ENCODE data around the gene ABTB1. TPM values are rescaled to one million over a fixed set of nuclear protein-coding genes. Genes with fewer than 3 reads are reported as not detected.

Gene ABTB1
- total and polyA plus RNA-seq, 2 donors (not counting 1 experiment from before 2014, with no cell fraction given), result 11.8 to 15.5 TPM

GRCh38 chr3:127628426-127628787 is 44.3 kb upstream of the ABTB1 start:
- Histone ChIP-seq H2AFZ (ENCODE audit: low read length) (no peak overlapping the region), H3K9me3 (ENCODE audit: control insufficient read depth, insufficient read depth, low read depth, low read length) (no peaks in the 10 kb centered on the region), H4K20me1 (ENCODE audit: control insufficient read depth, extremely low read depth, insufficient read depth, low read length) (peaks cover 2% of the 10 kb centered on the region), H3K36me3 (ENCODE audit: control insufficient read depth, insufficient read depth, low read length) (no peaks in the 10 kb centered on the region), H3K27me3 (ENCODE audit: control insufficient read depth, insufficient read depth, low read length) (peaks cover 30% of the 10 kb centered on the region), H3K27ac (ENCODE audit: insufficient read depth, low read length) (no peak overlapping the region), H3K9ac (ENCODE audit: insufficient read depth, low read length) (no peak overlapping the region), H3K4me3 (replicated peaks in 1 of 4; ENCODE audit: control extremely low read depth in 1 of 4, insufficient read depth in 1 of 4, low read depth in 3 of 4, low read length in 4 of 4) (no peak overlapping the region), H3K79me2 (ENCODE audit: control insufficient read depth, insufficient read depth, low read length) (no peaks in the 10 kb centered on the region), H3K4me1 (ENCODE audit: control insufficient read depth, extremely low read depth, insufficient read depth, low read length) (peaks cover 3% of the 10 kb centered on the region), H3K4me2 (ENCODE audit: extremely low read depth, insufficient read depth, low read length) (no peak overlapping the region)
- TF ChIP-seq, protein P1, sequence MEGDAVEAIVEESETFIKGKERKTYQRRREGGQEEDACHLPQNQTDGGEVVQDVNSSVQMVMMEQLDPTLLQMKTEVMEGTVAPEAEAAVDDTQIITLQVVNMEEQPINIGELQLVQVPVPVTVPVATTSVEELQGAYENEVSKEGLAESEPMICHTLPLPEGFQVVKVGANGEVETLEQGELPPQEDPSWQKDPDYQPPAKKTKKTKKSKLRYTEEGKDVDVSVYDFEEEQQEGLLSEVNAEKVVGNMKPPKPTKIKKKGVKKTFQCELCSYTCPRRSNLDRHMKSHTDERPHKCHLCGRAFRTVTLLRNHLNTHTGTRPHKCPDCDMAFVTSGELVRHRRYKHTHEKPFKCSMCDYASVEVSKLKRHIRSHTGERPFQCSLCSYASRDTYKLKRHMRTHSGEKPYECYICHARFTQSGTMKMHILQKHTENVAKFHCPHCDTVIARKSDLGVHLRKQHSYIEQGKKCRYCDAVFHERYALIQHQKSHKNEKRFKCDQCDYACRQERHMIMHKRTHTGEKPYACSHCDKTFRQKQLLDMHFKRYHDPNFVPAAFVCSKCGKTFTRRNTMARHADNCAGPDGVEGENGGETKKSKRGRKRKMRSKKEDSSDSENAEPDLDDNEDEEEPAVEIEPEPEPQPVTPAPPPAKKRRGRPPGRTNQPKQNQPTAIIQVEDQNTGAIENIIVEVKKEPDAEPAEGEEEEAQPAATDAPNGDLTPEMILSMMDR (conservative IDR thresholded peaks at IDR 0.05 in 1 of 2, IDR thresholded peaks at IDR 0.05 in 1 of 2; ENCODE audit: low read depth in 1 of 2, low read length in 2 of 2), result no peak
- TF ChIP-seq EZH2 (IDR thresholded peaks at IDR 0.05; ENCODE audit: low read length, missing control alignments), result no peak
- no peak for DNase-seq (ENCODE audit: low read depth in 2 of 2)

GRCh38 chr3:127628788-127629466 is 43.8 kb upstream of the ABTB1 start, which contains the start of gene PODXL2:
PODXL2 (plus strand) TSS chr3:127629185; CDS start chr3:127629220, 35 bp downstream.
- no peaks in the 10 kb centered on the region for H3K9me3 ChIP-seq (ENCODE audit: control insufficient read depth, insufficient read depth, low read depth, low read length)
- H3K27me3 ChIP-seq (ENCODE audit: control insufficient read depth, insufficient read depth, low read length), result peaks cover 30% of the 10 kb centered on the region
- peaks cover 2% of the 10 kb centered on the region for H4K20me1 ChIP-seq (ENCODE audit: control insufficient read depth, extremely low read depth, insufficient read depth, low read length)
- H3K79me2 ChIP-seq (ENCODE audit: control insufficient read depth, insufficient read depth, low read length), result no peaks in the 10 kb centered on the region
- TF ChIP-seq, protein P1 (conservative IDR thresholded peaks at IDR 0.05 in 1 of 2, IDR thresholded peaks at IDR 0.05 in 1 of 2; ENCODE audit: low read depth in 1 of 2, low read length in 2 of 2), result no peak
- TF ChIP-seq EZH2 (IDR thresholded peaks at IDR 0.05; ENCODE audit: low read length, missing control alignments), result no peak
- no peak within 1 kb of the TSS for H3K27ac ChIP-seq (ENCODE audit: insufficient read depth, low read length)
- no peak within 1 kb of the TSS for H2AFZ ChIP-seq (ENCODE audit: low read length)
- peak within 1 kb of the TSS; percentile 23 to 44 (median 35) for H3K4me3 ChIP-seq (replicated peaks in 1 of 4; ENCODE audit: control extremely low read depth in 1 of 4, insufficient read depth in 1 of 4, low read depth in 3 of 4, low read length in 4 of 4)
- peak within 1 kb of the TSS; percentile 88 for H3K4me2 ChIP-seq (ENCODE audit: extremely low read depth, insufficient read depth, low read length)
- peak; percentile 43 to 70 for DNase-seq (ENCODE audit: low read depth in 2 of 2)
- H3K4me1 ChIP-seq (ENCODE audit: control insufficient read depth, extremely low read depth, insufficient read depth, low read length), result peaks cover 3% of the 10 kb centered on the region
- H3K36me3 ChIP-seq (ENCODE audit: control insufficient read depth, insufficient read depth, low read length), result no peaks in the 10 kb centered on the region
- no peak within 1 kb of the TSS for H3K9ac ChIP-seq (ENCODE audit: insufficient read depth, low read length)

DNA sequence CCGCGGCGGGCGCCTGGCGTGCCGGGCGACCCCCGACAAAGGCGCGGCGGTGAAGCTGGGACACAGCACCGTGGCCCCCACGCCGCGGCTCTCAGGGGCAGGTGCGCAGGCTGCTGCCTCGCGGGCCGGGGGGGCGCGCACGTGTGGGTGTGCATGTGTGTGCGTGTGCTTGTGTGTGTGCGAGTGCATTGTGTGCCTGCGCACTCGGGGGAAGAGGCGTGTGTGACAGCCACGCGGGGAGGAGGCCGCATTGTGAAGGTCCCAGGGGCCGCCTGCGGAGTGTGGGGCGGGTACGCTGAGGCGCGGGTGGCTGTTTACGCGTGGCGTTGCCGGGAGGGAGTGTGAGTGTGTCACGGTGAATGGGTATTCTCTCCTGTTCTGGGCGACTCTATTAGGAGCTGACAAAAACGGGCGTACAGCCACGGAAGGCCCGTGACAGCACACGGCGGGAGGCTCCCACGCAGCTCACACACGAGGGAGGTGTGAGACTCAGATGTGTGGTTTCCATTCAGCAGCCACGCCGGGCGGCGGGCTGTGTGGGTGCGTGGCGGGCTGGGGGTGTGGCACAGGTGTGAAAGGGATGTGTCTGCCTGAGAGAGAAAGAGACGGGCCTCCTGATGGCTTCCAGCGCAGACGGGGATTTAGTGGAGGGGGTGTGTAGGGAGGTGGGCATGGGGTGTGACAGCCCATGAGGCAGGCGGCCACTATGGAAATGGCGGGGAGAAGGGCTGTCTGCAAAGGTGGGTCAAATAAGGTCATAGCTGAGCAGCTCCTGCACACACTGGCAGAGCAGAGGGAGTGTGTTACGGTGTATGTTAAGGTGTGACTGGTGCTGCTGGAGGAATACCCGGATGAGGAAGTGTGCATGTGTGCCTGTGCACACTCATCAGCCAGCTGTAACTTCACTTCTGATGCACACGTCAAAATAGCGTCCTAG is 43.0 kb upstream of the ABTB1 start:
- Histone ChIP-seq H3K4me3 (replicated peaks in 1 of 4; ENCODE audit: control extremely low read depth in 1 of 4, insufficient read depth in 1 of 4, low read depth in 3 of 4, low read length in 4 of 4) (peak overlapping the region; percentile 23 to 44 (median 35)), H4K20me1 (ENCODE audit: control insufficient read depth, extremely low read depth, insufficient read depth, low read length) (peaks cover 2% of the 10 kb centered on the region), H3K9me3 (ENCODE audit: control insufficient read depth, insufficient read depth, low read depth, low read length) (no peaks in the 10 kb centered on the region), H3K27ac (ENCODE audit: insufficient read depth, low read length) (no peak overlapping the region), H3K79me2 (ENCODE audit: control insufficient read depth, insufficient read depth, low read length) (no peaks in the 10 kb centered on the region), H3K36me3 (ENCODE audit: control insufficient read depth, insufficient read depth, low read length) (no peaks in the 10 kb centered on the region), H3K4me1 (ENCODE audit: control insufficient read depth, extremely low read depth, insufficient read depth, low read length) (peaks cover 3% of the 10 kb centered on the region), H3K4me2 (ENCODE audit: extremely low read depth, insufficient read depth, low read length) (peak overlapping the region; percentile 88), H3K9ac (ENCODE audit: insufficient read depth, low read length) (no peak overlapping the region), H2AFZ (ENCODE audit: low read length) (no peak overlapping the region), H3K27me3 (ENCODE audit: control insufficient read depth, insufficient read depth, low read length) (peaks cover 30% of the 10 kb centered on the region)
- DNase-seq (ENCODE audit: low read depth in 2 of 2), result no peak
- TF ChIP-seq, protein P1 (conservative IDR thresholded peaks at IDR 0.05 in 1 of 2, IDR thresholded peaks at IDR 0.05 in 1 of 2; ENCODE audit: low read depth in 1 of 2, low read length in 2 of 2), result no peak
- peak; percentile 64 for TF ChIP-seq EZH2 (IDR thresholded peaks at IDR 0.05; ENCODE audit: low read length, missing control alignments)

All from fibroblast of lung (primary cell).